Right atrium auricular region (tissue), 2 donors: ENCODE measurements around the gene SLC39A10. TPM values are rescaled to one million over a fixed set of nuclear protein-coding genes. Genes with fewer than 3 reads are reported as not detected.

Experiments
- DNase-seq: peaks from one replicate; pipeline ENCODE4 v3.0.0-alpha.2; 2019; ENCODE audit warnings: low spot score
- H3K27ac ChIP-seq, 2 donors: fragments of 200-600 bp; sonication (generic); 1 replicate in 1 of 2; 2 replicates in 1 of 2; pipeline ENCODE4 v1.5.1; 2016 to 2019
- H3K27me3 ChIP-seq, 2 donors: fragments of 200-600 bp; sonication (generic); one replicate each; pipeline versions ENCODE4 v1.5.1 to v1.6.0; 2017 to 2019
- H3K36me3 ChIP-seq: fragments of 200-600 bp; sonication (generic); one replicate; pipeline ENCODE4 v1.5.1; 2016
- H3K4me1 ChIP-seq, 2 donors: fragments of 200-600 bp; sonication (generic); one replicate each; pipeline versions ENCODE4 v1.5.1 to v1.6.0; 2017 to 2019
- H3K4me3 ChIP-seq, 2 donors: fragments of 200-600 bp; sonication (generic); 1 replicate in 1 of 2; 2 replicates in 1 of 2; pipeline ENCODE4 v1.5.1; 2017 to 2019; ENCODE audit warnings: mild to moderate bottlenecking in 1 of 2, moderate library complexity in 1 of 2
- H3K9me3 ChIP-seq, 2 donors: fragments of 200-600 bp; sonication (generic); one replicate each; pipeline ENCODE4 v1.5.1; 2019
- CTCF ChIP-seq, 2 donors: fragments of 200-600 bp; sonication (generic); IDR thresholded peaks; one replicate each; pipeline ENCODE4 v1.5.1; 2019; ENCODE audit warnings: antibody characterized with exemption in 2 of 2
- total RNA-seq, 2 donors: library from RNA; depleted of rRNA; stranded (reverse); fragments of >200 nt; gene quantifications; one replicate each; pipeline ENCODE4 v1.1.0, GENCODE V29; 2016

The SLC39A10 gene
- total RNA-seq, 2 donors from 2014 or later, result 8.5 to 12.3 TPM

GRCh38 chr2:195758846-195759245, 101.8 kb downstream of the SLC39A10 start:
- no peak for DNase-seq
- H3K36me3 ChIP-seq, result no peaks in the 10 kb centered on the region
- H3K4me1 ChIP-seq, result no peaks in the 10 kb centered on the region
- H3K9me3 ChIP-seq, result peaks cover 0 to 13% of the 10 kb centered on the region in 2 donors
- no peak overlapping the region for H3K27ac ChIP-seq
- no peak for TF ChIP-seq CTCF (IDR thresholded peaks at IDR 0.05)
- no peak overlapping the region for H3K4me3 ChIP-seq
- no peaks in the 10 kb centered on the region for H3K27me3 ChIP-seq

GRCh38 chr2:195759877-195760276, 102.9 kb downstream of the SLC39A10 start:
- DNase-seq, result no peak
- Histone ChIP-seq H3K9me3 (peaks cover 0 to 20% of the 10 kb centered on the region in 2 donors), H3K4me3 (no peak overlapping the region), H3K4me1 (no peaks in the 10 kb centered on the region), H3K36me3 (no peaks in the 10 kb centered on the region), H3K27ac (no peak overlapping the region), H3K27me3 (no peaks in the 10 kb centered on the region)
- TF ChIP-seq CTCF (IDR thresholded peaks at IDR 0.05), result no peak

- no peak for DNase-seq
- H3K4me1 ChIP-seq, result no peaks in the 10 kb centered on the region
- H3K27me3 ChIP-seq, result no peaks in the 10 kb centered on the region
- H3K36me3 ChIP-seq, result no peaks in the 10 kb centered on the region
- H3K4me3 ChIP-seq, result no peak overlapping the region
- H3K27ac ChIP-seq, result no peak overlapping the region
- H3K9me3 ChIP-seq, result peaks cover 0 to 24% of the 10 kb centered on the region in 2 donors
- TF ChIP-seq CTCF (IDR thresholded peaks at IDR 0.05), result no peak
Measured at GRCh38 chr2:195763866-195764265, 106.8 kb downstream of the SLC39A10 start.

- Histone ChIP-seq H3K27me3 (no peaks in the 10 kb centered on the region), H3K36me3 (no peaks in the 10 kb centered on the region), H3K4me3 (no peak overlapping the region), H3K4me1 (no peaks in the 10 kb centered on the region), H3K9me3 (peaks cover 0 to 12% of the 10 kb centered on the region in 2 donors), H3K27ac (no peak overlapping the region)
- no peak for TF ChIP-seq CTCF (IDR thresholded peaks at IDR 0.05)
- DNase-seq, result no peak
Measured at GRCh38 chr2:195766691-195767090, 109.7 kb downstream of the SLC39A10 start.

GRCh38 chr2:195768431-195768830, 111.4 kb downstream of the SLC39A10 start:
- no peaks in the 10 kb centered on the region for H3K36me3 ChIP-seq
- TF ChIP-seq CTCF (IDR thresholded peaks at IDR 0.05), result no peak
- no peak for DNase-seq
- no peak overlapping the region for H3K27ac ChIP-seq
- no peak overlapping the region for H3K4me3 ChIP-seq
- H3K9me3 ChIP-seq, result peaks cover 0 to 12% of the 10 kb centered on the region in 2 donors
- no peaks in the 10 kb centered on the region for H3K4me1 ChIP-seq
- H3K27me3 ChIP-seq, result no peaks in the 10 kb centered on the region

GRCh38 chr2:195769975-195770374, 112.9 kb downstream of the SLC39A10 start:
- no peak for DNase-seq
- Histone ChIP-seq H3K4me1 (no peaks in the 10 kb centered on the region), H3K36me3 (no peaks in the 10 kb centered on the region), H3K27me3 (no peaks in the 10 kb centered on the region), H3K27ac (no peak overlapping the region), H3K9me3 (peaks cover 0 to 4% of the 10 kb centered on the region in 2 donors), H3K4me3 (no peak overlapping the region)
- no peak for TF ChIP-seq CTCF (IDR thresholded peaks at IDR 0.05)
